Psoas muscle (tissue), 8 donors: ENCODE results near the gene GCK. TPM values are rescaled to one million over a fixed set of nuclear protein-coding genes. Genes with fewer than 3 reads are reported as not detected.
A peak's percentile ranks its signal among the peaks of the same experiment; 100 is the strongest.

Source experiments
- ATAC-seq, 4 donors: fragments of 200-7000 bp; cut with Tn5 transposase; one replicate each; pipeline ENCODE4 v1.9.1; 2020; ENCODE audit warnings: moderate library complexity in 3 of 4, mild to moderate bottlenecking in 2 of 4
- DNase-seq, 2 donors: peaks; one replicate each; pipeline ENCODE4 v3.0.0-alpha.2; 2020
- H3K27ac ChIP-seq: fragments of 200-600 bp; one replicate; pipeline ENCODE4 v1.8.0; 2022
- H3K27me3 ChIP-seq, 3 donors: fragments of 200-600 bp in 1 of 3; one replicate each; pipeline versions ENCODE4 v1.6.1 to v1.8.0; 2013 to 2022; ENCODE audit warnings: low read length in 2 of 3, mild to moderate bottlenecking in 2 of 3, moderate library complexity in 1 of 3; ENCODE audit not compliant: insufficient read depth in 3 of 3
- H3K36me3 ChIP-seq, 2 donors: fragments of 200-600 bp in 1 of 2; one replicate each; pipeline versions ENCODE4 v1.6.1 to v1.8.0; 2013 to 2022; ENCODE audit warnings: low read depth in 1 of 2, mild to moderate bottlenecking in 1 of 2, moderate library complexity in 1 of 2; ENCODE audit not compliant: insufficient read depth in 1 of 2
- H3K4me1 ChIP-seq: fragments of 200-600 bp; one replicate; pipeline ENCODE4 v1.8.0; 2022
- H3K4me3 ChIP-seq: fragments of 200-600 bp; one replicate; pipeline ENCODE4 v1.8.0; 2022; ENCODE audit warnings: mild to moderate bottlenecking
- H3K9me3 ChIP-seq: fragments of 200-600 bp; one replicate; pipeline ENCODE4 v1.8.0; 2022
- WGBS, 3 donors: extraction: QIAGEN DNeasy Blood & Tissue Kit; methylation state at CpG; one replicate each; pipeline versions ENCODE4 v1.1.6 to v1.1.7; 2013; 5-methylcytosine and 5-hydroxymethylcytosine counted together
- intact Hi-C, 2 donors: fragments of 100-400 bp; cut with DNase I; formaldehyde crosslinking; loops; one replicate each; pipeline versions ENCODE4 v1.11.0 to v1.14.2; 2022
- polyA plus RNA-seq, 3 donors: library from polyadenylated mRNA; stranded (reverse); fragments of 200-250 nt; gene quantifications; one replicate each; pipeline ENCODE4 v1.2.3, GENCODE V29; 2013
- total RNA-seq, 4 donors: library from RNA; stranded (reverse); fragmentation: NEBNext Ultra II Directional in 2 of 4; extraction: Animal tissue kit (Norgen Biotek cat#: 25700) in 2 of 4; gene quantifications; one replicate each; pipeline versions ENCODE4 v1.2.1 to v1.2.4, GENCODE V29; 2021 to 2023
- TF ChIP-seq, protein P1 (sequence below): fragments of 200-600 bp; IDR thresholded peaks from one replicate; pipeline ENCODE4 v1.8.0; 2022; ENCODE audit warnings: antibody characterized with exemption
- donor health status: healthy with polysubstance abuse.
- donor health status: DM: no; HTN: no; CAD: no; lungs with moderate emphysema.
- donor health status: Bipolar disorder and iron deficiency.
- donor health status: healthy.
- donor health status: DM: yes; HTN: yes; CAD: no.
- donor health status: DM: no; HTN: no; CAD: no.
- donor health status: DM: no; HTN: no; CAD: no.
- donor health status: DM: yes; HTN: yes; CAD: no.

Gene GCK
- total and polyA plus RNA-seq, 7 donors = 0.07 to 0.11 (median 0.08) TPM; not detected in 4

GRCh38 chr7:44095781-44096180 lies 93.5 kb downstream of the GCK start:
- Histone ChIP-seq H3K27me3 (no peaks in the 10 kb centered on the region), H3K4me1 (no peaks in the 10 kb centered on the region), H3K27ac (no peak overlapping the region), H3K4me3 (no peak overlapping the region), H3K9me3 (no peaks in the 10 kb centered on the region), H3K36me3 (no peaks in the 10 kb centered on the region)
- intact Hi-C loops = no loop called here
- WGBS, 3 donors = 89 to 93% (median 92%) methylated on average over 3 of the region's 3 CpGs
- ATAC-seq = no peak
- no peak for DNase-seq
- TF ChIP-seq, protein P1, sequence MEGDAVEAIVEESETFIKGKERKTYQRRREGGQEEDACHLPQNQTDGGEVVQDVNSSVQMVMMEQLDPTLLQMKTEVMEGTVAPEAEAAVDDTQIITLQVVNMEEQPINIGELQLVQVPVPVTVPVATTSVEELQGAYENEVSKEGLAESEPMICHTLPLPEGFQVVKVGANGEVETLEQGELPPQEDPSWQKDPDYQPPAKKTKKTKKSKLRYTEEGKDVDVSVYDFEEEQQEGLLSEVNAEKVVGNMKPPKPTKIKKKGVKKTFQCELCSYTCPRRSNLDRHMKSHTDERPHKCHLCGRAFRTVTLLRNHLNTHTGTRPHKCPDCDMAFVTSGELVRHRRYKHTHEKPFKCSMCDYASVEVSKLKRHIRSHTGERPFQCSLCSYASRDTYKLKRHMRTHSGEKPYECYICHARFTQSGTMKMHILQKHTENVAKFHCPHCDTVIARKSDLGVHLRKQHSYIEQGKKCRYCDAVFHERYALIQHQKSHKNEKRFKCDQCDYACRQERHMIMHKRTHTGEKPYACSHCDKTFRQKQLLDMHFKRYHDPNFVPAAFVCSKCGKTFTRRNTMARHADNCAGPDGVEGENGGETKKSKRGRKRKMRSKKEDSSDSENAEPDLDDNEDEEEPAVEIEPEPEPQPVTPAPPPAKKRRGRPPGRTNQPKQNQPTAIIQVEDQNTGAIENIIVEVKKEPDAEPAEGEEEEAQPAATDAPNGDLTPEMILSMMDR = no peak

DNA sequence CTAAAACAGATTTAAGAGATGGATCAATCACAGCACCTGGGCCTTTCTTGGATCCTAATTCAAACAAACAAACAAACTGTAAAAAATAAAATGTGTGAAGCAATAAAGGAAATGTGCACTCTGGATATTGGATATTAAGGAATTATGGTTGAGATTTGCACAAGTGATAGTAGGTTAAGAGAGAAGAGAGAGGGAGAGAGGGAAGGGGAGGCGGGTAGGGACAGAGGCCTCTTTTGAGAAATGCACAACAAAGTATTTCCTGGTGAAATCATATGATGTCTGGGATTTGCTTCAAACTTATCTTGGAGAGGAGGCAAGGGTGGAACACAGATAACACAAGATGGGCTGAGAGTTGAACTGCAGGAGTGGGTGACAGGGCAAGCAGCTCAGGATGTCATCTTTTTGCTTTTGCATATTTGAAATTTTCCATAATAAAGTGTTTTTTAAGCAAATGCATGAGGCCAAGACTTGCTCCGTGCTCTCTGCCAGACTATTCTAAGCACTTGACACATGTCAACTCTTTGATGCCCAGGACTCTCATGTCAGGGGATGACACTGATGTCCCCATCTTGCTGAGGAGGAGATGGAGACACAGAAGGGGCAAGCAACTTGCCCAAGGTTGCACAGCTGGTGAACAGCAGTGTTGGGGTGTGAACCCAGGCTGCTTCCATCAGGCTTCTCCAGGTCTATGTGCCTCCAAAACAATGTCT lies 94.2 kb downstream of the GCK start:
- intact Hi-C loops = no loop called here
- ATAC-seq (no peak), DNase-seq (no peak)
- TF ChIP-seq, protein P1 = no peak
- no peak overlapping the region for H3K27ac ChIP-seq
- no peaks in the 10 kb centered on the region for H3K27me3 ChIP-seq
- no peaks in the 10 kb centered on the region for H3K9me3 ChIP-seq
- no peaks in the 10 kb centered on the region for H3K36me3 ChIP-seq
- WGBS, 3 donors = 56 to 70% (median 62%) methylated on average over 2 of the region's 2 CpGs
- H3K4me1 ChIP-seq = no peaks in the 10 kb centered on the region
- H3K4me3 ChIP-seq = no peak overlapping the region

- no peaks in the 10 kb centered on the region for H3K36me3 ChIP-seq
- DNase-seq (peak in 1 of 2 donors; percentile 3), ATAC-seq (no peak)
- H3K27me3 ChIP-seq = no peaks in the 10 kb centered on the region
- 82 to 86% (median 85%) methylated on average over 2 of the region's 2 CpGs for WGBS, 3 donors
- peaks cover 1% of the 10 kb centered on the region for H3K4me1 ChIP-seq
- intact Hi-C loops = no loop called here
- H3K4me3 ChIP-seq = no peak overlapping the region
- H3K27ac ChIP-seq = no peak overlapping the region
- H3K9me3 ChIP-seq = no peaks in the 10 kb centered on the region
- TF ChIP-seq, protein P1 = no peak
Measured at GRCh38 chr7:44094365-44094764, 94.9 kb downstream of the GCK start.

Other genes with a start within 250 kb of the GCK start
- gene SPDYE1, start 191.5 kb downstream of the GCK start, total RNA-seq = not detected
- gene SPDYE1, start 191.5 kb downstream of the GCK start, polyA plus RNA-seq = not detected
- gene DBNL, start 144.7 kb downstream of the GCK start, total RNA-seq = 10 to 100 TPM; 33.4 to 45.1 (median 38.7) TPM
- 10 to 100 TPM; 35.5 to 66.7 (median 53.0) TPM for gene DBNL, start 144.7 kb downstream of the GCK start, polyA plus RNA-seq
- 100 to 1,000 TPM; 214 to 449 (median 298) TPM for gene PGAM2, start 123.9 kb downstream of the GCK start, total RNA-seq
- 1,000 to 10,000 TPM in 1 of 3 donors, 100 to 1,000 TPM in 2; 285 to 1,581 (median 569) TPM for gene PGAM2, start 123.9 kb downstream of the GCK start, polyA plus RNA-seq
- 10 to 100 TPM in 3 of 4 donors, 1 to 10 TPM in 1; 7.7 to 13.1 (median 10.4) TPM for gene POLM, start 106.9 kb downstream of the GCK start, total RNA-seq
- 1 to 10 TPM; 7.1 to 9.6 (median 7.1) TPM for gene POLM, start 106.9 kb downstream of the GCK start, polyA plus RNA-seq
- gene AEBP1, start 85.1 kb downstream of the GCK start, total RNA-seq = 10 to 100 TPM in 3 of 4 donors, 1 to 10 TPM in 1; 6.9 to 22.0 (median 14.6) TPM
- gene AEBP1, start 85.1 kb downstream of the GCK start, polyA plus RNA-seq = 1 to 10 TPM; 2.8 to 7.8 (median 5.9) TPM
- 100 to 1,000 TPM in 3 of 4 donors, 10 to 100 TPM in 1; 79.2 to 127 (median 119) TPM for gene POLD2, start 65.9 kb downstream of the GCK start, total RNA-seq
- gene POLD2, start 65.9 kb downstream of the GCK start, polyA plus RNA-seq = 10 to 100 TPM; 57.3 to 87.1 (median 81.3) TPM
- 1 to 10 TPM in 2 of 4 donors, not detected in 2; 1.7 TPM for gene MYL7, start 48.1 kb downstream of the GCK start, total RNA-seq
- gene MYL7, start 48.1 kb downstream of the GCK start, polyA plus RNA-seq = under 1 TPM in 2 of 3 donors, not detected in 1; 0.15 to 0.23 TPM
- 10 to 100 TPM; 49.7 to 69.4 (median 63.7) TPM for gene YKT6, start 11.5 kb upstream of the GCK start, total RNA-seq
- 100 to 1,000 TPM in 2 of 3 donors, 10 to 100 TPM in 1; 47.7 to 153 (median 148) TPM for gene YKT6, start 11.5 kb upstream of the GCK start, polyA plus RNA-seq
- 10 to 100 TPM; 50.0 to 81.4 (median 67.2) TPM for gene CAMK2B, start 136.2 kb upstream of the GCK start, total RNA-seq
- 10 to 100 TPM; 14.5 to 24.3 (median 19.9) TPM for gene CAMK2B, start 136.2 kb upstream of the GCK start, polyA plus RNA-seq